ENCODE measurements around the gene CARD8. TPM values are rescaled to one million over a fixed set of nuclear protein-coding genes. Genes with fewer than 3 reads are reported as not detected.

The CARD8 gene
- total and polyA plus RNA-seq, 2 of the 8 experiments (the other 6 are each of a cell fraction or from before 2014, with no cell fraction given), result 8.9 to 24.4 TPM

DNA sequence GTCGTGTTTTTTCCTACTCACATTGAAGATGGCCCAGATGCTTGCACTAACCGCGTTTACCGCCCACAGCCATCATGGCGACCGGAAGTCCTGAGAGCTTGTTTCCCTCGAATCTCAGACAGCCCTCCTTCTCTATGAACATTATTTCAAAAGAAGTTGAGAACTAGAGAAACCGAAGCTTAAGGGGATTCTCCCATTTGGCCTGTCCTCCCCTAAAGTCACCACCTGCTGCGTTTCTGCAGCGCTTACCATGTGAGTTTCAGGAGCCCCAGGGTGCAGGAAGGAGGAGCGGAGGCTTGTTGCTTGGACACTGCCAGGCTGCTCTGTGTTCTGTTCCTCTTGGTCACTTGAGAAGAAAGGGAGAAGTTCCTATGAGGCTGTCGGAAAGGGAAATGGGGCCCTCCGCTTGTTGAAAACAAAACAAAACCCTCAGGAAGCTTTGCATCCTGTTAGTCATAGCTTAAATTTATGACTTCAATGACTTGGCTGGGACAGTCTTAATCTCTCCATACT is 6.2 kb downstream of the CARD8 start:
- Histone ChIP-seq H2BK15ac (ENCODE audit: low read length) (no peak overlapping the region), H3K4me2 (ENCODE audit: insufficient read depth in 1 of 2, low read depth in 2 of 2, low read length in 2 of 2) (no peak overlapping the region), H3K9ac (replicated peaks in 1 of 4; ENCODE audit: extremely low read depth in 1 of 4, low read depth in 3 of 4, low read length in 3 of 4) (no peak overlapping the region), H3K79me1 (ENCODE audit: low read depth, low read length) (no peaks in the 10 kb centered on the region), H3K18ac (ENCODE audit: extremely low read depth, low read length) (no peak overlapping the region), H2BK120ac (replicated peaks; ENCODE audit: low read depth, low read length) (no peak overlapping the region), H3K56ac (replicated peaks; ENCODE audit: insufficient read length, low read depth, low read length) (no peak overlapping the region), H4K8ac (ENCODE audit: extremely low read depth, insufficient read depth, low read length) (no peak overlapping the region), H2BK12ac (ENCODE audit: low read depth, low read length) (no peak overlapping the region), H2AK5ac (ENCODE audit: low read depth, low read length) (no peak overlapping the region), H4K5ac (ENCODE audit: insufficient read length, low read depth, low read length) (no peak overlapping the region), H3K79me2 (ENCODE audit: control insufficient read depth in 1 of 2, insufficient read depth in 2 of 2, low read length in 2 of 2) (peaks cover 0 to 2% of the 10 kb centered on the region in 2 experiments; a peak in 1 of 4 replicates), H2AFZ (ENCODE audit: low read length) (no peak overlapping the region), H3K4me1 (replicated peaks in 1 of 4; ENCODE audit: control insufficient read depth in 3 of 4, insufficient read depth in 4 of 4, low read length in 3 of 4) (no peaks in the 10 kb centered on the region), H3K14ac (ENCODE audit: insufficient read length) (no peak overlapping the region), H3K27ac (ENCODE audit: low read depth, low read length) (no peak overlapping the region; the same call in 1 of the 2 replicates), H3K9me3 (ENCODE audit: insufficient read depth in 2 of 2, low read depth in 1 of 2, low read length in 1 of 2) (peaks cover 0 to 5% of the 10 kb centered on the region in 2 experiments; a peak in 1 of 4 replicates), H3K4ac (replicated peaks; ENCODE audit: insufficient read length, low read depth, low read length) (no peak overlapping the region), H3K27me3 (replicated peaks in 1 of 4; ENCODE audit: control insufficient read depth in 3 of 4, extremely low read depth in 1 of 4, insufficient read depth in 3 of 4, low read length in 3 of 4) (peaks cover 0 to 1% (median 0%) of the 10 kb centered on the region in 4 experiments; a peak in 1 of 7 replicates), H3K36me3 (ENCODE audit: control insufficient read depth in 2 of 4, insufficient read depth in 4 of 4, low read length in 3 of 4) (no peaks in the 10 kb centered on the region; a peak in 2 of 8 replicates), H3K4me3 (ENCODE audit: extremely low read depth in 1 of 4, insufficient read depth in 2 of 4, low read depth in 3 of 4, low read length in 4 of 4) (no peak overlapping the region), H4K91ac (replicated peaks; ENCODE audit: insufficient read length, low read length) (no peak overlapping the region), H4K20me1 (replicated peaks in 1 of 2; ENCODE audit: control insufficient read depth in 1 of 2, insufficient read depth in 2 of 2, low read length in 2 of 2) (no peaks in the 10 kb centered on the region), H2BK5ac (ENCODE audit: low read depth, low read length) (no peak overlapping the region), H3K23me2 (ENCODE audit: low read depth, low read length) (no peaks in the 10 kb centered on the region), H3K23ac (ENCODE audit: insufficient read length) (no peak overlapping the region), H2BK20ac (ENCODE audit: low read length) (no peak overlapping the region)
- no peak for FAIRE-seq
- no peak for DNase-seq (ENCODE audit: low read depth in 1 of 2, low spot score in 2 of 2)
- POLR2A ChIA-PET (ENCODE audit: partially characterized antibody), result no interaction called here
- 92% methylated on average over 13 of the region's 13 CpGs; no CpG with 5 or more reads in 1 of the 2 experiments for WGBS, 2 experiments (ENCODE audit: extremely low coverage in 1 of 2, insufficient coverage in 1 of 2, insufficient read length in 1 of 2, insufficient replicate concordance in 2 of 2, low coverage in 1 of 2, low lambda C conversion rate in 2 of 2, missing lambda C conversion rate in 1 of 2)
- CTCF ChIA-PET (ENCODE audit: partially characterized antibody), result interaction anchor here (1.0 to 1.3 kb wide), 3 partner anchors 17 to 48 kb away, joined by 3 to 4 read pairs (median 3); no protein-coding TSS in a partner anchor
- no peak for TF ChIP-seq ASH2L (IDR thresholded peaks at IDR 0.05; ENCODE audit: low read length)
- TF ChIP-seq, protein P1, sequence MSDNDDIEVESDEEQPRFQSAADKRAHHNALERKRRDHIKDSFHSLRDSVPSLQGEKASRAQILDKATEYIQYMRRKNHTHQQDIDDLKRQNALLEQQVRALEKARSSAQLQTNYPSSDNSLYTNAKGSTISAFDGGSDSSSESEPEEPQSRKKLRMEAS (IDR thresholded peaks at IDR 0.05), result no peak
- TF ChIP-seq SIX5 (IDR thresholded peaks at IDR 0.05; ENCODE audit: low read depth, low read length), result no peak
- TF ChIP-seq GABPA (IDR thresholded peaks at IDR 0.05; ENCODE audit: borderline replicate concordance, insufficient read depth, low read length), result no peak
- TF ChIP-seq TAF1 (IDR thresholded peaks at IDR 0.05; ENCODE audit: low read depth, low read length), result no peak
- no peak for TF ChIP-seq YY1 (IDR thresholded peaks at IDR 0.05; ENCODE audit: low read depth, low read length)
- no peak for TF ChIP-seq SIN3A (conservative IDR thresholded peaks at IDR 0.05 in 1 of 2, IDR thresholded peaks at IDR 0.05 in 1 of 2; ENCODE audit: low read depth in 1 of 2, low read length in 2 of 2)
- TF ChIP-seq SRF (IDR thresholded peaks at IDR 0.05; ENCODE audit: low read depth, low read length), result no peak
- TF ChIP-seq HDAC2 (IDR thresholded peaks at IDR 0.05; ENCODE audit: borderline replicate concordance in 1 of 2, low read depth in 2 of 2, low read length in 2 of 2), result no peak
- no peak for TF ChIP-seq SUZ12 (IDR thresholded peaks at IDR 0.05; ENCODE audit: low read length)
- TF ChIP-seq RFX5 (IDR thresholded peaks at IDR 0.05; ENCODE audit: borderline replicate concordance, low read depth, low read length), result no peak
- TF ChIP-seq, protein P2, sequence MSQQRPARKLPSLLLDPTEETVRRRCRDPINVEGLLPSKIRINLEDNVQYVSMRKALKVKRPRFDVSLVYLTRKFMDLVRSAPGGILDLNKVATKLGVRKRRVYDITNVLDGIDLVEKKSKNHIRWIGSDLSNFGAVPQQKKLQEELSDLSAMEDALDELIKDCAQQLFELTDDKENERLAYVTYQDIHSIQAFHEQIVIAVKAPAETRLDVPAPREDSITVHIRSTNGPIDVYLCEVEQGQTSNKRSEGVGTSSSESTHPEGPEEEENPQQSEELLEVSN (IDR thresholded peaks at IDR 0.05), result no peak
- no peak for TF ChIP-seq BCL11A (IDR thresholded peaks at IDR 0.05; ENCODE audit: low read depth in 2 of 2, low read length in 2 of 2)

Measured in H1 (cell line).